MM.1S (cell line): ENCODE measurements around the gene LRRC8E.

Experiments
- EZH2 ChIP-seq: fragments of 300-600 bp; sonication (generic); optimal IDR thresholded peaks from 2 replicates; pipeline ENCODE3; 2017; ENCODE audit warnings: low read depth, mild to moderate bottlenecking, antibody characterized with exemption, low read length, mixed read lengths
- TF ChIP-seq, protein P1 (sequence below): fragments of 300-600 bp; sonication (generic); IDR thresholded peaks from 2 replicates; pipeline ENCODE4 v1.5.1; 2016; ENCODE audit warnings: antibody characterized with exemption, low read length, mixed read lengths

DNA sequence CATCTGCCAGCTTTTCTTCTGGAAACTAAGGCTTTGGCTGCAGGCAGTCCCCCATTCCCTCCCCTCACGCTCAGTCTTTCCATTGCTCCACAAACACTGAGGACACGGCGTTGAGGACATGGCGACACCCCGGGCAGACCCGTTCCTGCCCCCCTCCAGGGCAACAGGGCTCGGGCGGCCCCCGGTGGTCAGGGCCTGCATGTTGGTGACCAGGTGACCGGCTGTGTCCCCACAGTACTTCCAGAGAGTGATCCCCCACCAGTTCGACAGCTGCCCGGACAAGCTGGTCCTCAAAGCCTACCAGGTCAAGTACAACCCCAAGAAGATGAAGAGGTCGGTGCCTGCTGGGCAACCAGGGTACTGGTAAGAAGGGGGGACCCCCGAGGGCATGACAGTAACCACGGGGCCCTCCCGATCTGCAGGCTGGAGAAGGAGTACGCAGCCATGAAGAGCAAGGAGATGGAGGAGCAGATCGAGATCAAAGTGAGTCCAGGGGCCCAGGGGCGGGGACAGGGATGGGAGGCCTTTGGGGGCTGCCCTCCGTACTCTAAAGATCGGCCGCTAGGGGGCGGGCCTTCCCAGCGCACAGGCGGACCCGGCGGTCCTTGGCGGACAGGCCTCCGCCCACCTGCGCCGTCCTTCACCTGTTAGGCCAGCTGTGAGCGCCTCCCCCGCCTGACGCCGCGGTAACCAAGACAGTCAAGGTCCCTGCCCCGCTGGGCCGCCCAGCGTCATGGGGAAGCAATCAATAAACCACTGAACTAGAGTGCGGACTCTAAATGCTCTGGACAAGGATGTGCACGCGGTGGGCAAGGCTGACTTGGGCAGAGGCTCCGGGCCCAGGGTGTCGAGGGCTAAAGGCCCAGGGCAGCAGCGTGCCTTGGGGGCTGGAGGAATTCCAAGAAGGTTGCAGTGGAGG, 35.2 kb upstream of the LRRC8E start:
- TF ChIP-seq, protein P1, sequence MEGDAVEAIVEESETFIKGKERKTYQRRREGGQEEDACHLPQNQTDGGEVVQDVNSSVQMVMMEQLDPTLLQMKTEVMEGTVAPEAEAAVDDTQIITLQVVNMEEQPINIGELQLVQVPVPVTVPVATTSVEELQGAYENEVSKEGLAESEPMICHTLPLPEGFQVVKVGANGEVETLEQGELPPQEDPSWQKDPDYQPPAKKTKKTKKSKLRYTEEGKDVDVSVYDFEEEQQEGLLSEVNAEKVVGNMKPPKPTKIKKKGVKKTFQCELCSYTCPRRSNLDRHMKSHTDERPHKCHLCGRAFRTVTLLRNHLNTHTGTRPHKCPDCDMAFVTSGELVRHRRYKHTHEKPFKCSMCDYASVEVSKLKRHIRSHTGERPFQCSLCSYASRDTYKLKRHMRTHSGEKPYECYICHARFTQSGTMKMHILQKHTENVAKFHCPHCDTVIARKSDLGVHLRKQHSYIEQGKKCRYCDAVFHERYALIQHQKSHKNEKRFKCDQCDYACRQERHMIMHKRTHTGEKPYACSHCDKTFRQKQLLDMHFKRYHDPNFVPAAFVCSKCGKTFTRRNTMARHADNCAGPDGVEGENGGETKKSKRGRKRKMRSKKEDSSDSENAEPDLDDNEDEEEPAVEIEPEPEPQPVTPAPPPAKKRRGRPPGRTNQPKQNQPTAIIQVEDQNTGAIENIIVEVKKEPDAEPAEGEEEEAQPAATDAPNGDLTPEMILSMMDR: peak; percentile 94
- TF ChIP-seq EZH2: no peak
